Activated CD8-positive, alpha-beta memory T cell treated with anti-CD3 and anti-CD28 coated beads, Interleukin-2, amount 10 ng/mL, durations not matched to agents 7 days and 5 days (primary cell): ENCODE results near the gene COPG1. TPM values are rescaled to one million over a fixed set of nuclear protein-coding genes. Genes with fewer than 3 reads are reported as not detected.
"Not testable (repeated sequence)": the region's sequence is repeated elsewhere in the genome, so short reads cannot be mapped to it uniquely, and the experiment has no call there.

Experiments used
- ATAC-seq: fragments of 150-1000 bp; cut with Tn5 transposase; one replicate; pipeline ENCODE4 v1.10.0; 2021; ENCODE audit warnings: moderate library complexity
- CTCF ChIA-PET: fragments of 350-600 bp; sonication (Branson Sonifier 250); formaldehyde crosslinking; loops from one replicate; lab custom pipeline; 2021; ENCODE audit warnings: antibody characterized with exemption; lab: Charles Lee
- DNase-seq: peaks from one replicate; pipeline ENCODE4 v3.0.0-alpha.2; 2020
- H3K27ac Mint-ChIP-seq: one replicate; pipeline ENCODE4 v1.8.0; 2021; ENCODE audit warnings: mild to moderate bottlenecking, mixed read lengths
- H3K27me3 Mint-ChIP-seq: one replicate; pipeline ENCODE4 v1.8.0; 2021; ENCODE audit warnings: mixed read lengths
- H3K36me3 Mint-ChIP-seq: one replicate; pipeline ENCODE4 v1.8.0; 2021; ENCODE audit warnings: mild to moderate bottlenecking, mixed read lengths
- H3K4me1 Mint-ChIP-seq: one replicate; pipeline ENCODE4 v1.8.0; 2021; ENCODE audit warnings: mixed read lengths
- H3K4me3 Mint-ChIP-seq: one replicate; pipeline ENCODE4 v1.8.0; 2021; ENCODE audit warnings: mild to moderate bottlenecking, moderate library complexity, mixed read lengths
- H3K9me3 Mint-ChIP-seq: one replicate; pipeline ENCODE4 v1.8.0; 2022; ENCODE audit warnings: low read depth, mixed read lengths
- total RNA-seq, 2 experiments: library from RNA; stranded (reverse); gene quantifications; one replicate each; pipeline ENCODE4 v1.2.3, GENCODE V29; 2021

The COPG1 gene
- total RNA-seq, 2 experiments from 2014 or later = 130 to 141 TPM

DNA sequence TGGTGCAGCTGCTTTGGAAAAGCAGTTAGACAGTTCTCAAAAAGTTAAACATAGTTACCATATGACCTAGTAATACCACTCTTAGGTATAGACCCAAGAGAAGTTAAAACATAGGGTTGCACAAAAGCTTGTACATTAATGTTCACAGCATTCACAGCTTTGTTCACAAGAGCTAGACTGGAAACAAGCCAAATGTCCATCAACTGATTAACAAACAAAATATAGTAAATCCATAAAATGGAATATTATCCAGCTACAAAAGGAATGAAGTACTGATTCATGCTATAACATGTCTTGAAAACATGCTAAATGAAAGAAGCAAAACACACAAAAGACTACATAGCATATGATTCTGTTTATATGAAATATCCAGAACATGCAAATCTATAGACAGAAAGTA, 2.8 kb upstream of the COPG1 start:
- Mint-ChIP-seq H3K4me3 (no peak overlapping the region), H3K4me1 (peaks cover 39% of the 10 kb centered on the region), H3K27ac (no peak overlapping the region), H3K9me3 (no peaks in the 10 kb centered on the region), H3K27me3 (no peaks in the 10 kb centered on the region), H3K36me3 (peaks cover 8% of the 10 kb centered on the region)
- no peak for DNase-seq
- CTCF ChIA-PET = interaction anchor here (0.6 to 8.0 kb wide), 35 partner anchors 8 to 369 kb away, joined by 3 to 95 read pairs (median 7); partner anchors contain the start of gene RAB43
- no peak for ATAC-seq

GRCh38 chr3:129248286-129248979, 973 bp upstream of the COPG1 start:
- peaks cover 48% of the 10 kb centered on the region for H3K4me1 Mint-ChIP-seq
- peak overlapping the region; percentile 94 for H3K27ac Mint-ChIP-seq
- ATAC-seq = no peak
- H3K9me3 Mint-ChIP-seq = no peaks in the 10 kb centered on the region
- peak overlapping the region; percentile 94 for H3K4me3 Mint-ChIP-seq
- H3K27me3 Mint-ChIP-seq = no peaks in the 10 kb centered on the region
- H3K36me3 Mint-ChIP-seq = peaks cover 23% of the 10 kb centered on the region
- CTCF ChIA-PET = interaction anchor here (1.1 to 8.0 kb wide), 12 partner anchors 10 to 370 kb away, joined by 4 to 95 read pairs (median 8); partner anchors contain the start of gene CNBP
- DNase-seq = no peak

DNA sequence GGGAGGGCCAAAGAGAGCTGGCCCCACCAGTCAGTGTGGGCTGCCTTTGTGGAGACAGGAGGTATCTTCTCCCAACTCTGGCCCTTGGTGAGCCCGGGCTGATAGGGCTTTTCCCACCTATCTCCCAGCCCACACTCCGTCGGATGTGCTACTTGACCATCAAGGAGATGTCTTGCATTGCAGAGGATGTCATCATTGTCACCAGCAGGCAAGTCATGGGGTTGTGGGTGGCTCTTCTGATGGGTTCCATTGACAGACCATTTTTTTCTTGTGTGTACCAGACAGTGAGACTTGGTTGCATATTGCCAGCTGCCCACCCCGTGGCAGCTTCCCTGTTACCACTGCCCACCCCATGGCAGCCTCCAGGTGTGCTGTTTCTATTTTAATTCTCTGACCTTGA, 3.3 kb downstream of the COPG1 start:
- no peak for ATAC-seq
- Mint-ChIP-seq H3K27ac (no peak overlapping the region), H3K4me3 (no peak overlapping the region), H3K9me3 (no peaks in the 10 kb centered on the region), H3K4me1 (peaks cover 31% of the 10 kb centered on the region), H3K27me3 (no peaks in the 10 kb centered on the region), H3K36me3 (peaks cover 52% of the 10 kb centered on the region)
- CTCF ChIA-PET = interaction anchor here (0.9 to 1.9 kb wide), 3 partner anchors 25 to 283 kb away, joined by 4 to 9 read pairs (median 6); no protein-coding TSS in a partner anchor
- no peak for DNase-seq

- no peaks in the 10 kb centered on the region for H3K27me3 Mint-ChIP-seq
- H3K36me3 Mint-ChIP-seq = peaks cover 57% of the 10 kb centered on the region
- no peak overlapping the region for H3K27ac Mint-ChIP-seq
- DNase-seq = no peak
- H3K9me3 Mint-ChIP-seq = no peaks in the 10 kb centered on the region
- H3K4me3 Mint-ChIP-seq = no peak overlapping the region
- no peak for ATAC-seq
- peaks cover 19% of the 10 kb centered on the region for H3K4me1 Mint-ChIP-seq
- CTCF ChIA-PET = interaction anchor here (1.6 kb wide), 1 partner anchor 238 kb away, joined by 3 read pairs; no protein-coding TSS in a partner anchor
Observed at GRCh38 chr3:129254536-129255230, 5.3 kb downstream of the COPG1 start.

GRCh38 chr3:129256270-129256669, 6.9 kb downstream of the COPG1 start:
- no peak for DNase-seq
- ATAC-seq = no peak
- Mint-ChIP-seq H3K9me3 (no peaks in the 10 kb centered on the region), H3K4me1 (peaks cover 11% of the 10 kb centered on the region), H3K36me3 (peaks cover 58% of the 10 kb centered on the region), H3K27me3 (no peaks in the 10 kb centered on the region), H3K4me3 (no peak overlapping the region), H3K27ac (no peak overlapping the region)
- CTCF ChIA-PET = interaction anchor here (1.2 kb wide), 1 partner anchor 10 kb away, joined by 3 read pairs; no protein-coding TSS in a partner anchor

- Mint-ChIP-seq H3K9me3 (no peaks in the 10 kb centered on the region), H3K27me3 (no peaks in the 10 kb centered on the region), H3K4me3 (no peak overlapping the region), H3K4me1 (no peaks in the 10 kb centered on the region), H3K27ac (no peak overlapping the region), H3K36me3 (peaks cover 57% of the 10 kb centered on the region)
- DNase-seq (no peak), ATAC-seq (no peak)
- CTCF ChIA-PET = no interaction called here
Observed at GRCh38 chr3:129257609-129258008, 8.2 kb downstream of the COPG1 start.

DNA sequence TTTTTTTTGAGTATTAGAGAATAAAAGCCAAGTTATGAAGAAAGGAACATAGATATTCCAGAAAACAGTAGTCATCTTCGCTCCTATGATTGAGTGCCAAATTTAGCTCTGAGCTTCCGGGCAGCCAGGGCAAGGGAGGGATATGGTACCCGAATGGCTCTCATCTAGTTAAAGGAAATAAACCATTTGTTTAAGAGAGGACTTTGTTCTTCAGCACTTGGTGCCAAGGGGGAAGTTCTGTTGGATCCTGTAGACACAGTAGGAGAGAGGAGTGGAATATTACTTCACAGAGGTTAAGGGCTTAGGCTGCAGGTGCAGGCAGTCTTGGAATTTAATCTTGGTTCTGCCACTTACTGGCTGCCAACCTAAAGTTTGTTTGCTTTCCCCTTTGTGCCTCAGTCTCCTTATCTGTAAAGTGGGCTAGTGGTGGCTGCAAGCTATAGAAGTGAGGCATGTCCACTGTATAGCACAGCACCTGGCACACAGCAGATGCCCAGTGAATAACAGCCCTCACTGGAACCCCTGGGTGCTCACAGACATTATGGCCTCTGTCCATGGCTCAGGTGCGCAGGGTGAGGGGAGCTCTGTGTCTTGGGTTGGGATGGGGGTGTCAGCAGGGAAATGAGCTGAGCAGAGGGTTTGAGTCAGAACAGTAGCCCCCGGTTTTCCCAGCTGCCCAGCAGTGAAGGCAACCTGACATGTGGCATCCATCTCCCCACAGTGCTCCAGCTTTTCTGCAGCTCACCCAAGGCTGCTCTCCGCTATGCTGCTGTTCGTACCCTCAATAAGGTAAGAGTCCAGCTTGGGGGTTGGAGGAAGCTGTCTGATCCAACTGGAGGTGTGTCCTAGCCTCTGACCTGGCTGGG, 10.4 kb downstream of the COPG1 start:
- H3K27ac Mint-ChIP-seq = no peak overlapping the region

GRCh38 chr3:129260606-129261005, 11.2 kb downstream of the COPG1 start:
- CTCF ChIA-PET = interaction anchor here (0.5 to 2.1 kb wide), 5 partner anchors 14 to 207 kb away, joined by 3 to 7 read pairs (median 4); a partner anchor contains a TSS
- no peaks in the 10 kb centered on the region for H3K4me1 Mint-ChIP-seq
- DNase-seq (no peak), ATAC-seq (no peak)
- H3K9me3 Mint-ChIP-seq = no peaks in the 10 kb centered on the region
- no peak overlapping the region for H3K4me3 Mint-ChIP-seq
- no peaks in the 10 kb centered on the region for H3K27me3 Mint-ChIP-seq
- no peak overlapping the region for H3K27ac Mint-ChIP-seq
- H3K36me3 Mint-ChIP-seq = peaks cover 58% of the 10 kb centered on the region

More for the DNA sequence above, 10.4 kb downstream of the COPG1 start:
- Mint-ChIP-seq H3K36me3 (peaks cover 58% of the 10 kb centered on the region), H3K4me3 (no peak overlapping the region), H3K4me1 (no peaks in the 10 kb centered on the region), H3K27me3 (no peaks in the 10 kb centered on the region), H3K9me3 (no peaks in the 10 kb centered on the region)
- CTCF ChIA-PET = interaction anchor here (0.5 to 2.1 kb wide), 5 partner anchors 13 to 139 kb away, joined by 3 to 7 read pairs (median 3); a partner anchor contains a TSS
- DNase-seq (no peak), ATAC-seq (no peak)

- Mint-ChIP-seq H3K27ac (no peak overlapping the region), H3K4me3 (no peak overlapping the region), H3K27me3 (no peaks in the 10 kb centered on the region), H3K36me3 (peaks cover 53% of the 10 kb centered on the region), H3K9me3 (no peaks in the 10 kb centered on the region), H3K4me1 (no peaks in the 10 kb centered on the region)
- CTCF ChIA-PET = interaction anchor here (1.4 to 2.1 kb wide), 2 partner anchors 54 to 208 kb away, joined by 4 to 7 read pairs; a partner anchor contains a TSS
- no peak for DNase-seq
- ATAC-seq = no peak
Observed at GRCh38 chr3:129261894-129262293, 12.5 kb downstream of the COPG1 start.

DNA sequence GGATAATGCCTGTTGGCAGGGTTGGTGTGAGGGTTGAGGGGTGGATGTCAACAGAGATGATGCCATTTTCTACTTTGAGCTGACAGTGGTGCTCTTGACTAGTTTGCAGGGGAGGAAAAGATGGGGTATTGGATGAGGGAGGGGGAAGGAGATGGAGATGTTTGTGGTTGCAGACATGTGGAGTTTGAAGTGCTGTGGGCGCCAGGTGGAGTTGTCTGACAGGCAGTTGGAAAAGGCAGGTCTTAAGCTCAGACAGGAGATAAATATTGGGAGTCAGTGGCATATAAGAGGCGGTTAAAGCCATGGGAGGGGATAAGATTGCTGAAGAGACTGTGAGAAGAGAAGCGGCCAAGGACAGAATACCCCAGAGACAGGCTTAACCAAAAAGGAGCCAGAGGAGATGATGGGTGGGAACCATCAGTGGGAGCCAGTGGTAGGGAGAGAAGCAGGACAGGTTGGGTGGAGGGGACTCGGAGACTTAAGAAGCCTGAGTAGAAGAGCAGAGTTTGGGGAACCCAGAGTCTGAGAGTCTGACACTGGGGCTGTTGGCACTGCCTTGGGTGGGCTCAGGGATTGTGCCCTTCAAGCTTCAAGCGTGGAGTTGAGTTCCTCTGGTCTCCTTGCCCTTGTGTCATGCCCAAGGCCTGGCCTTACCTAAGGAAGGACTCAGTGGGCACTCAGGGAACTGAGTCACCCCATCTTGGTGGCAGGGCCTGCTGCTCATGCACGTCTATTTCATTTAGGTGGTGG, 13.9 kb downstream of the COPG1 start:
- ATAC-seq (no peak), DNase-seq (no peak)
- Mint-ChIP-seq H3K4me1 (no peaks in the 10 kb centered on the region), H3K9me3 (no peaks in the 10 kb centered on the region), H3K27ac (peak overlapping the region; percentile 38), H3K27me3 (no peaks in the 10 kb centered on the region), H3K36me3 (peaks cover 53% of the 10 kb centered on the region), H3K4me3 (no peak overlapping the region)
- CTCF ChIA-PET = no interaction called here

DNA sequence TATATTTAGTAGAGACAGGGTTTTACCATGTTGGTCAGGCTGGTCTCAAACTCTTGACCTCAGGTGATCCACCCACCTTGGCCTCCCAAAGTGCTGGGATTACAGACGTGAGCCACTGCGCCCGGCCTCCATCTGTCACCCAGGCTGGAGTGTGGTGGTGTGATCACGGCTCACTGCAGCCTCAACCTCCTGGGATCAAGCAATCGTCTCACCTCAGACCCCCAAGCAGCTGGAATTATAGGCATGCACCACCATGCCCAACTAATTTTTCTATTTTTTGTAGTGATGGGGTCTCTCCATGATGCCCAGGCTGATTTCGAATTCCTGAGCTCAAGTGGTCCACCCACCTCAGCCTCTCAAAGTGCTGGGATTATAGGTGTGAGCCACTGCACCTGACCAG, 15.6 kb downstream of the COPG1 start:
- peaks cover 61% of the 10 kb centered on the region for H3K36me3 Mint-ChIP-seq
- ATAC-seq, H3K4me3 Mint-ChIP-seq, H3K27ac Mint-ChIP-seq, H3K27me3 Mint-ChIP-seq, H3K9me3 Mint-ChIP-seq, H3K4me1 Mint-ChIP-seq, CTCF ChIA-PET, DNase-seq: not testable (repeated sequence)

DNA sequence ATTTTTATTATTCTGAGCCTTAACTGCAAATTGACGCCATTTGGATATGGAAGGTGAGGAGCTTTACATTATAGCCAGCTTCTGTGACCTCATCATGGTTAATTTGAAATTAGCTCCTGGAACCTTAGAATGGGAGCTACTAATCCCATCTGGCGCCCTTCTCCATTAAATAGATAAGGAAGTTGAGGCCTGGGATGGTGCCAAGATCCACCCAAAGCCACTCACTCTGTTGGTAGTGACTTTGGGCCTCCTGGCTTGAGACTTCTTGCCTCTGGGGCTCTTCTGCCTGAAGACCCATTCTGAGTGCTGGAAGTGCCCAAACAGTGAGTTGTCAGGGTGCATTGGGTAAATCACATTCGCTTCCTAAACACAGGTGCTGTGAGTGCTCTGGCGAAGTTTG, 17.2 kb downstream of the COPG1 start:
- no peaks in the 10 kb centered on the region for H3K9me3 Mint-ChIP-seq
- H3K36me3 Mint-ChIP-seq = peaks cover 62% of the 10 kb centered on the region

More for the DNA sequence above, 17.2 kb downstream of the COPG1 start:
- H3K4me3 Mint-ChIP-seq = no peak overlapping the region
- no peaks in the 10 kb centered on the region for H3K4me1 Mint-ChIP-seq
- H3K27ac Mint-ChIP-seq = no peak overlapping the region
- no peak for ATAC-seq
- DNase-seq = no peak
- CTCF ChIA-PET = interaction anchor here (1.5 to 1.7 kb wide), 2 partner anchors 21 to 214 kb away, joined by 4 to 5 read pairs; no protein-coding TSS in a partner anchor
- H3K27me3 Mint-ChIP-seq = no peaks in the 10 kb centered on the region
